ENCODE measurements around the gene GSK3A.
"Not testable (repeated sequence)": the region's sequence is repeated elsewhere in the genome, so short reads cannot be mapped to it uniquely, and the experiment has no call there.

The GSK3A gene

GRCh38 chr19:42267644-42268141 is 25.3 kb upstream of the GSK3A start:
- DNase-seq = no peak

- DNase-seq = not testable (repeated sequence)
Observed at GRCh38 chr19:42266928-42267603, 24.7 kb upstream of the GSK3A start.

GRCh38 chr19:42266105-42266504 is 23.7 kb upstream of the GSK3A start:
- not testable (repeated sequence) for DNase-seq

GRCh38 chr19:42261763-42262162 is 19.4 kb upstream of the GSK3A start:
- no peak for DNase-seq

GRCh38 chr19:42257842-42258241 is 15.4 kb upstream of the GSK3A start:
- DNase-seq = not testable (repeated sequence)

- DNase-seq = no peak
Observed at GRCh38 chr19:42255766-42256745, 13.7 kb upstream of the GSK3A start.

- DNase-seq = peak; percentile 25
Observed at GRCh38 chr19:42254850-42255765, 12.7 kb upstream of the GSK3A start, which contains the start of gene ERF. ERF (minus strand) TSS chr19:42255128; CDS start chr19:42254999, 129 bp downstream.

- no peak for DNase-seq
Observed at GRCh38 chr19:42254089-42254849, 11.9 kb upstream of the GSK3A start.

GRCh38 chr19:42253245-42254088 is 11.1 kb upstream of the GSK3A start:
- no peak for DNase-seq

GRCh38 chr19:42252365-42253244 is 10.2 kb upstream of the GSK3A start:
- DNase-seq = no peak

GRCh38 chr19:42251572-42252358 is 9.4 kb upstream of the GSK3A start:
- no peak for DNase-seq

GRCh38 chr19:42250666-42251531 is 8.5 kb upstream of the GSK3A start:
- DNase-seq = no peak

- no peak for DNase-seq
Observed at GRCh38 chr19:42250183-42250665, 7.8 kb upstream of the GSK3A start.

- DNase-seq = no peak
Observed at GRCh38 chr19:42249769-42250168, 7.4 kb upstream of the GSK3A start.

- no peak for DNase-seq
Observed at GRCh38 chr19:42249149-42249750, 6.8 kb upstream of the GSK3A start.

- no peak for DNase-seq
Observed at GRCh38 chr19:42248270-42249148, 6.1 kb upstream of the GSK3A start.

All from NCI-H1417 treated with DMSO at 0.1 percent for 48 hours (cell line).